ENCODE measurements around the gene ACSM6. TPM values are rescaled to one million over a fixed set of nuclear protein-coding genes. Genes with fewer than 3 reads are reported as not detected.

Gene ACSM6
- total RNA-seq, 2 donors from 2014 or later: 0.52 to 9.6 TPM

GRCh38 chr10:95277201-95277570, 83.1 kb downstream of the ACSM6 start:
- no peak for ATAC-seq
- H3K36me3 ChIP-seq (replicated peaks in 1 of 2; ENCODE audit: insufficient read depth in 1 of 2, low read depth in 2 of 2): no peaks in the 10 kb centered on the region
- intact Hi-C loops (cut with DNase I): no loop called here
- WGBS, 2 donors: 75 to 79% methylated on average over 1 of the region's 1 CpG
- TF ChIP-seq POLR2A (IDR thresholded peaks at IDR 0.05) (no peak), CTCF (IDR thresholded peaks at IDR 0.05) (no peak)
- DNase-seq: no peak
- H3K27ac ChIP-seq: no peak overlapping the region
- peaks cover 39% of the 10 kb centered on the region for H3K4me1 ChIP-seq
- H3K27me3 ChIP-seq: no peaks in the 10 kb centered on the region
- no peak overlapping the region for H3K4me3 ChIP-seq
- no peaks in the 10 kb centered on the region for H3K9me3 ChIP-seq

GRCh38 chr10:95277614-95278013, 83.6 kb downstream of the ACSM6 start:
- Histone ChIP-seq H3K9me3 (no peaks in the 10 kb centered on the region), H3K27me3 (no peaks in the 10 kb centered on the region), H3K27ac (no peak overlapping the region), H3K36me3 (replicated peaks in 1 of 2; ENCODE audit: insufficient read depth in 1 of 2, low read depth in 2 of 2) (no peaks in the 10 kb centered on the region), H3K4me1 (peaks cover 39% of the 10 kb centered on the region), H3K4me3 (no peak overlapping the region)
- DNase-seq (no peak), ATAC-seq (no peak)
- intact Hi-C loops (cut with DNase I): no loop called here
- WGBS, 2 donors: 79 to 86% methylated on average over 3 of the region's 3 CpGs
- TF ChIP-seq POLR2A (IDR thresholded peaks at IDR 0.05) (no peak), CTCF (IDR thresholded peaks at IDR 0.05) (no peak)

Small RNA genes within 50 kb of the gene (small RNA-seq; reads per million reads assigned to genes)
- not detected for gene AL157834.3

Other genes starting within 250 kb of the ACSM6 start
- gene CYP2C8, start 124.7 kb upstream of the ACSM6 start, total RNA-seq: 10 to 100 TPM in 1 of 2 donors, 1 to 10 TPM in 1; 3.4 to 12.9 TPM
- 10 to 100 TPM; 41.5 to 66.2 TPM for gene PDLIM1, start 96.8 kb downstream of the ACSM6 start, total RNA-seq

All from body of pancreas (tissue), 4 donors.